HG03175 (cell line): Measurements from ENCODE around the gene AFG3L2.

ENCODE experiments used
- ATAC-seq: cut with Tn5 transposase; IDR thresholded peaks from one replicate; pipeline ENCODE4 v1.9.1; 2021; ENCODE audit warnings: mild to moderate bottlenecking, moderate library complexity; ENCODE audit not compliant: unreplicated experiment

Gene AFG3L2

DNA sequence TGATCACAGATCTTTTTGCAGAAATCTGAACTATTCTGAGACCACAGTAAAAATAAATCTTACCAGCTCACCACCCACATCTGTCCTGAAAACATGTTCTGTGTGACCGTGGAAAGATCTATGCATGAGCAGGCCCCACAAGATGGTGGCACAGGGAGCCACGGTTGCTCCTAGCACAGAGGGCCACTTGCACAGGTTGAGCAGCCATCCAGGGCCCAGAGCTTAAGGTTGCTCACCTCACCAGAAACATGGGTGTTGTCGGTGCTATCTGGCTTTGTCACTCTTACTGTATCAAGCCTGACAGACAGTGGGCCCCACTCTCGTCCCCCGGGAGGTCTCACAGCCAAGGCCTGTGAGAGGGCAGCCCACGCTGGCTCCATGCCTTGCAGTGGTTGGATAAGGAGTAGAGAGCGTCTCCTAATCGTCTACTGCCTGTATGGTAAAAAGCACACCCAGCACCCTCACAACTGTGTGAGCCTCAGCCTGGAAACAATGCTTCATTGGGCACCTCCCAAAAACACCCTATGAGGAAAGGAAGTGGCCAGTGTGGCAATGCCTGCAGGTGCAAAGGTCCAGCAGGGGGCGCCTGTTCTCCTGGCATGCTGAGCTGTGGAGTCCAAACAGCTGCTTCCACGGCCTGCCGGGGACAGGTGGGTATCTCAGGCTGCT lies 49.4 kb downstream of the AFG3L2 start:
- peak; percentile 88 for ATAC-seq

DNA sequence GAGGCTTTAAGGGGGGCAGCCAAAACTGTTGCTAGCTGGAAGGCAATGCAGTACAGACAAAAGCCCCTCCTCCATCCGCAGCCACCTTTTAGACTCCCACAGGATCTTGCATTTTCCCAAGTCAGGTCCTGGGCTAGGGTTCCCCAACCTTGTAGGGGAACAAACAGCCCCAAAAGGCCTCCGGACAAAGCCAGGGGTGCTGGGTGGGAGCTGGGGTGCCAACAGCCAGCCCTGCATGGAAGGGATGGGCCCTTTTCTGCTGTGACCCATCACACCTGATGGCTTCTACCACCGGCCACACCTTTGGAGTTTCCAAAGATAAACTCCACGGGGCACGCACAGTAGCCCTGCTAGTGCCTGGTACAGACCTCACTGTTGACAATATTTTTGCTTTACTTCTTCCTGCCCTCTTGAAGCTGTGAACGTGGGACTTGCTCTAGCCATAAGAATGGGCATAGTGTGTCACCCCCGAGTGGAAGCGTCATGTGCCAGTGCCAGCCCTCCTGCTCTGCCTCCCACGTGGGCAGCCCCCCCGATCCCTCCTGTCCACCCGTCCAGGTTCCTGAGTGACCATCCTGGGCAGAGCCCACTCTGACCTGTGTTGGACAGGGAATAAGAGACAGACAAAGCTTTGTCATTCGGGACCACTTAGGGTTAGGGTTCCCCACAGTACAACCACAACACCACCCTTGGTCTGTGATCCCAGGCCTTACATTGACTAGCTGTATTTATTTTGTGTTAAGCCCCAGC lies 50.1 kb downstream of the AFG3L2 start:
- no peak for ATAC-seq

DNA sequence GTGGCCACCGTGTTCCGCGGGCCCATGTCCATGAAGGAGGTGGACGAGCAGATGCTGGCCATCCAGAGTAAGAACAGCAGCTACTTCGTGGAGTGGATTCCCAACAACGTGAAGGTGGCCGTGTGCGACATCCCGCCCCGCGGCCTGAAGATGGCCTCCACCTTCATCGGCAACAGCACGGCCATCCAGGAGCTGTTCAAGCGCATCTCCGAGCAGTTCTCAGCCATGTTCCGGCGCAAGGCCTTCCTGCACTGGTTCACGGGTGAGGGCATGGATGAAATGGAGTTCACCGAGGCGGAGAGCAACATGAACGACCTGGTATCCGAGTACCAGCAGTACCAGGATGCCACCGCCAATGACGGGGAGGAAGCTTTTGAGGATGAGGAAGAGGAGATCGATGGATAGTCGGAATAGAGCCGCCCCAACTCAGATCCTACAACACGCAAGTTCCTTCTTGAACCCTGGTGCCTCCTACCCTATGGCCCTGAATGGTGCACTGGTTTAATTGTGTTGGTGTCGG lies 51.2 kb downstream of the AFG3L2 start:
- ATAC-seq: no peak

DNA sequence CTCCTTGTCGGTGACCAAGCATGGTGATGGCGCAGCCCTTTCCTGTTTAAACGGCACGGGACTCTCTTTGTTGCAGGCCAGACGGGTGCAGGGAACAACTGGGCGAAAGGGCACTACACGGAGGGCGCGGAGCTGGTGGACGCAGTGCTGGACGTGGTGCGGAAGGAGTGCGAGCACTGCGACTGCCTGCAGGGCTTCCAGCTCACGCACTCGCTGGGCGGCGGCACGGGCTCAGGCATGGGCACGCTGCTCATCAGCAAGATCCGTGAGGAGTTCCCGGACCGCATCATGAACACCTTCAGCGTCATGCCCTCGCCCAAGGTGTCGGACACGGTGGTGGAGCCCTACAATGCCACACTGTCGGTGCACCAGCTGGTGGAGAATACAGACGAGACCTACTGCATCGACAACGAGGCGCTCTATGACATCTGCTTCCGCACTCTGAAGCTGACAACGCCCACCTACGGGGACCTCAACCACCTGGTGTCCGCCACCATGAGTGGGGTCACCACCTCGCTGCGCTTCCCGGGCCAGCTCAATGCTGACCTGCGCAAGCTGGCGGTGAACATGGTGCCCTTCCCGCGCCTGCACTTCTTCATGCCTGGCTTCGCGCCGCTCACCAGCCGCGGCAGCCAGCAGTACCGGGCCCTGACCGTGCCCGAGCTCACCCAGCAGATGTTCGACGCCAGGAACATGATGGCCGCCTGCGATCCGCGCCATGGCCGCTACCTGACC lies 51.9 kb downstream of the AFG3L2 start:
- ATAC-seq: no peak

DNA sequence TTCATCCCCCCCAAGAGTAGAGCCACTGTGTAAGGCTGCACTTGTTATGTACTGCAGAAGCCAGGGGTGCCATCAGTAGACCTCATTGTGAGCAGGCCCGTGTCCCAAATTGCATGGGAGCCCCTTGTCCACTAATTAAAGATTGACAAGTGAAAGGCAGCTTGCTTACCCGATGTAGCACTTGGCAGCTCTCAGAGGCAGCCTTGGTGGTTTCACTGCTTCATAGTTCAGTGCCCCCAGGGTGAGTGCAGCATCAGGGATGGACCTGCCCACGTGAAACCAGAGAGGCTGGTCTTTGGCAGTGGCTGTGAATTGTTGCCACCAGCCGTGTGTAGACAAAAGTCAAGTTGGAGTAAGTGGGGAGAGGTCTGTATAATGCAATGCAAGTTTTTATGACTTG lies 55.7 kb downstream of the AFG3L2 start:
- peak; percentile 86 for ATAC-seq

DNA sequence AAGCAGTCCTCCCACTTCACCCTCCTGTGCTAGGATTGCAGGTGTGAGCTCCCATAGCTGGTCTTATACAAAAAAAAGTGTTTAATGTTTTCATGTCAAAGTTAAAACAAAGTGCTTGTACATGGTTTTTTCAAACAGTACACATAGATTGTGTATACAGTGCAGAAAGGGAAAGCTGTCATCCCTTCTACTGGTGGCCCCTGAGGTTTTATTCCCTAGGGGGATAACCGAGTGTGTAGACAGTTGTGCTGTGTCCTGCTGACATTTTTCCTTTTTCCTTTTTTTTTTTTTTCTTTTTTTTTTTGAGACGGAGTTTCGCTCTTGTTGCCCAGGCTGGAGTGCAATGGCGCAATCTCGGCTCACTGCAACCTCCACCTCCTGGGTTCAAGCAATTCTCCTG lies 58.2 kb downstream of the AFG3L2 start:
- ATAC-seq: no peak

DNA sequence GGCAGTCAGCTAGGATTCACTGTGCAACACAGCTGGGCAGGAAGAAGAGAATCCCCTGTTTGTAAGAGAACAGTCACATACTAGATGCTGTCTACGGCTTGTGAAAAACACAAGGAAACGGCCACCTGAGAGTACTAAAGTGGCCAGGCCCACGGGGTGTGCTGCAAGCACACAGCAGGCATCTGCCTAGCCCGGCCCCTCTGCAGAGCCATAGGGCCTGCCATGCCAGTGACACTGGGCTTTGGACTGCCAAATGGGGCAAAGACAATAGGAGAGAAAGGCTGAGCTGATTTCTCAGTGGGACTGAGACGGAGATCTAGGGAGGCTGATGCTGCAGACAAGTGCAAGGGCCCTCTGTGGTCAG lies 58.7 kb downstream of the AFG3L2 start:
- no peak for ATAC-seq

DNA sequence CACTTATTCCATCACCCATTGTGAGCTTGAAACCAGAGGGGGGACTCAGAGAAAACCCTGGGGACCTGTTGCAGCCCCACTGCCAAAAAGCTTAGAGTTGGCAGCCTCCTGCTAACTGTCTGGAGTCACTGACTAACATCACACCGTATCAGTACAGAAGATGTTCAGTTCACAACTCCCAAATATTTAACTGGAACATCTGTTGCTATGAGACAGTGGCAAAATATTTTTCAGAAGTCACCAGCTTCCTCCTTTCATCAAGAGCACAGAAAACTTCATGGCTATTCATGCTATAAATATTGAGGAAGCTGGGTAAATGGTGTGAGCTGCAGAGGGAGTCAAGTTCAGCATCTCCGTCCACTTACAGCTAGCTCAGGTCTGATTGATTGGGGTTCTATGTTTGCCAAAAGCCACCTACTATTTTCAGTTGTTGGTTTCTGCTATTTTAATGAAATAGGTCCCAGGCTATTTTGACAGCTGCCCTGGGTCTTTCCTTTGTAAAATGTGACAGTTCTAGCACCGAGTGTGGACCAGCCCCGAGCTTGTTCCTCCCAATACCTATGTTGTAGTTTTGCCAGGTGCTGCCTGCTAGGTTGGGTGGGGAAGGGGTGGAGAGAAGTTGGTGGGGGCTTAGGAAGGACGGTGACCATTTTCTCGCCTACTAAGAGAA lies 59.2 kb downstream of the AFG3L2 start:
- ATAC-seq: peak; percentile 41

DNA sequence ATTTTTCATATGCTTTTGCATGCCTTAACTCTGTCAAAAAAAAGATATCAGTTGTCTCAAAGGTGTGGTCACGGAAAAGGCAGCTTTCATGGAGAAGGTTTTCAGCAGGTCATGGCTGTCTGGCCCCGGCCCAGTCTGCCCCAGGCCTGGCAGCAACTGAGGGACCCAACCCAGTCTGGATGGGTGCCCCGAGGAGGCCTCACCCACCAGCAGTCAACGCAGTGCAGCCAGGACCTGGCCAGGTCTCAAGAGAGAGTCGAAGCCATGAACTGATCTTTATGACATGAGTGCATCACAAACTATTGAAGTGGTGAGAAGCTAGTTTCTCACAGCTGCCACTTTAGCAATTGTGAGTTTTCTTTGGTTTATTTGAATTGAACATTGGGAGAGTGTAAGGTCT lies 61.1 kb downstream of the AFG3L2 start:
- ATAC-seq: no peak

DNA sequence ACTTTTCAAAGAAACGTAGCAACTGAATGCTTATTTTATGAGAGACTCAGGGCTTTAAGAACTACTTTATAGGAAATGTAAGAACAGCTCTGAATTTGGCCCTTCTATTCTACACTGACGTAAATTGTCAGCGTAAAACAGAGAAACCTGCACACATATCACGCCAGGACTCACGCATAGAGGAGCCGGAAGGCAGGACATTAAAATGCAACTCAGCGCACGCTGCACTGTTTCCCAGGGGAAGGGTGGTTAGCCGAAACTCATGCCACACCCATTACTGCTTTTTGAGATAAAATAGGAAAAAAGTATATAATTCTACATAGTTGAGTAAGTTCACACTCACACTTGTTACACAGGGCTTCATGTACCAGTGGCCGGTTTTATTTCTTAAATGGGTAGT lies 61.5 kb downstream of the AFG3L2 start:
- ATAC-seq: no peak

DNA sequence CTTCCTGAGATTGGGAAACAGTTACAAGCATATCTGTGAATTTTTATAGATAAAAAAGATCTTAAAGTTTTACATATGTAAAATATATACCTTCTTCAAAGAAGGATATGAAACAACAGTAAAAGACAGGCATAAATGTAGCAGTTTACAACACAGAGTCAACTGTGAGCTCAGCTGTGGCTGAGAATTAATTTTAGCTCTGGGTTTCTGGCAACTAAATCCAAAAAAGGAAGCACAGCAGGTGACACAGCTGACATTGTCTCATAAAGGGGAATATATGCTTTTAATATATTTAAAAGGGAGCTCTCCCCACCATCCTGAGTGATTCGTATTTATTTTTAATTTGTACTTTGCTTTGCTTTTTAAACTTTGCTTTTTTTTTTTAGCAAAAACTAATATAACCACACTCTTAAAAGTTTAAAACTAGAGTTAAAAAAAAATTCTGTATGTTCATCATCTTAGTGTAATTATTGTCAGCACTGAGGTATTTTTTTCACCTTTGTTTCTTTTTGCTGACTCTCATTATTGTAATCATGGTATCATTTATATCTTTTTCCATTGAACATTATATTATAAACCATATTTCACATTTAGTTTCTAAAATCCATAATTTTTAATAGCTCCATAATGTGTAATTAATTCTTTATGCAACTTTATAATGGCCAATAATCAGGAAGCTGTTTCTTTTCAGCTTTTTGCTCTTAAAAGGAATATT lies 62.3 kb downstream of the AFG3L2 start:
- no peak for ATAC-seq

DNA sequence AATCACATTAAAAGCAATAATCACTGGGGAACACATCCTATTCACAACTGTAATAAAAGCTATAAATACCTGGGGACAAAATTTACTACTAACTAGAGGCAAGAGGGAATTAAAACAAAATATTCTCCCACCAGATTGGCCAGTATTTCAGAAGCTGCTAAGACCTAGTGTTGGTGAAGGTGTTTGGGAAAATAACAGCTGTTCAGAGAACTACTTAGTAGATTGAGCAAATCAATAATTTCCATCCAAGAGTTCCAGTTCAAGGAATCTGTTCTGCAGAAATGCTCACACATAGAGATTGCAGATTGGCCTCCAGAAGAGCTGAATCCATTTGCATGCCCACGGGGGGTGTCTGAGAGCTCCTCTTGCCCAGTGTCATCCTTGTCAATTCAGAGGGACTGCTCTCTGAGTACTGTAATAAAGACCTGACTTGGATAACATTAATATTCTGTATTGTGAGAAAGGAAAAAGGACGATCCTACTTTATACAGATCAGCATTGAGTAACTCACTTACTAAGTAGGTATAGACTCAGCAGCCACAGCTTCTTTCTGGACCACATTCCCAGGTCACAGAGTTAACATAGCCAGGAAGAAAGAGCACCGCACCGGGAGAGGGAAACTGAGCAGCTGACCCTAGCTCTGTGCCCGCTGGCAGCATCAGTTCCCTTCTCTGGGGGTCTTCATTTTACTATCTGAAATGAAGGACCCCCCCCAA lies 63.3 kb downstream of the AFG3L2 start:
- ATAC-seq: no peak

DNA sequence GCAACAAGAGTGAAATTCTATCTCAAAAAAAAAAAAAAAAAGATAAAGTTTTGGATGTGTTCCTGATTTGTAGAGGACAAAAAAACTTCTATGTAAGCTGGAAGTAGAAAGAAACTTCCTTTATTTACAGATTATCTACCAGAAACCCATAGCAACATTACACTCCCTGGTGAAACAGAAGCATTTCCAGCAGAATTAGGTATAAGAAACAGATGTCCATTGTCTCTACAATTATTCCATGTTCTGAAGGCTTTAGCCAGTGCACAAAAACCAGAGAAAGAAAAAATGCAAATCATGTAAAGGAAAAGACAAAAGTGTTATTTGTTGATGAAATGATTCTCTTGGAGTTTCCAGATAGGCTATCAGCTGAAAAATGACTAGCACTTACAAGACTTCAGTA lies 64.1 kb downstream of the AFG3L2 start:
- no peak for ATAC-seq

DNA sequence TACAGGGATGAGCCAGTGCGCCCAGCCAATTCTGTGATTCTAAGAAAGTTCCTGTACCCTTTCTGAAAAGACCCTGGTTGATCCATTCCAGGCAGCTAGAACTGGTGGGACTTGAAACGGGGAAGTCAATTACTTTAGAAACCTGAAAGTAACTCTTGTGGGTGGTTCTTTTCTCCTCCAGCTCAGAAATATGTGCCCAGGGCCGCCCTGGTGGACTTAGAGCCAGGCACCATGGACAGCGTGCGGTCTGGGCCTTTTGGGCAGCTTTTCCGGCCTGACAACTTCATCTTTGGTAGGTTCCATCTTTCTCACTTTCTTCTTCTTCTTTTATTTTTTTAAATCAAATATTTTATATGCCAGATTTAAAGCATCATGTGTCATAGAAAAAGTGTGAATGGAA lies 66.3 kb downstream of the AFG3L2 start:
- ATAC-seq: no peak

DNA sequence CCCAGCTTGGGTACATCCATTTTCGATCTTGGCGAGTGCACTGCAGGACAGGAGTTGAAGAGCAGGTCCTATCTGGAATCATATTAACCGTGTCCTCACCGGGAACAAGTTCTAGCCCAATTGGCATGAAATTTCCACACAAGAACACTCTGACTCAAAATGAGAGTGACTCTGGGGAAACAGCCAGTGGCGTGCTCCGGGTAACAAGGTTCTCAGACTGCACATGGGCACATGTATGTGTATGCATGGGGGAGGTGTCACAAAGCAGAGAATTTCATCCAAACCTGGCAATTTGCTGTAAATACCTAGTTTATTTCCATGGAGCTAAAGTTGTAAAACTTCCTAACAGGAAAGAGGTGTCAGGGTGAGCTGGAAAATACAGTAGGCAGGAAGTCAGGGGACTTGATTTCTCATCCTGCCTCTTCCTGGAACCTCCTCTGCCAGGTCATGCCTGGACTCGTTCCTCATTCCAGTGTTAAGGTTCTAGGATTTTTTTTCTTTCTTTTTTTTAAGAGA lies 67.3 kb downstream of the AFG3L2 start:
- ATAC-seq: no peak

DNA sequence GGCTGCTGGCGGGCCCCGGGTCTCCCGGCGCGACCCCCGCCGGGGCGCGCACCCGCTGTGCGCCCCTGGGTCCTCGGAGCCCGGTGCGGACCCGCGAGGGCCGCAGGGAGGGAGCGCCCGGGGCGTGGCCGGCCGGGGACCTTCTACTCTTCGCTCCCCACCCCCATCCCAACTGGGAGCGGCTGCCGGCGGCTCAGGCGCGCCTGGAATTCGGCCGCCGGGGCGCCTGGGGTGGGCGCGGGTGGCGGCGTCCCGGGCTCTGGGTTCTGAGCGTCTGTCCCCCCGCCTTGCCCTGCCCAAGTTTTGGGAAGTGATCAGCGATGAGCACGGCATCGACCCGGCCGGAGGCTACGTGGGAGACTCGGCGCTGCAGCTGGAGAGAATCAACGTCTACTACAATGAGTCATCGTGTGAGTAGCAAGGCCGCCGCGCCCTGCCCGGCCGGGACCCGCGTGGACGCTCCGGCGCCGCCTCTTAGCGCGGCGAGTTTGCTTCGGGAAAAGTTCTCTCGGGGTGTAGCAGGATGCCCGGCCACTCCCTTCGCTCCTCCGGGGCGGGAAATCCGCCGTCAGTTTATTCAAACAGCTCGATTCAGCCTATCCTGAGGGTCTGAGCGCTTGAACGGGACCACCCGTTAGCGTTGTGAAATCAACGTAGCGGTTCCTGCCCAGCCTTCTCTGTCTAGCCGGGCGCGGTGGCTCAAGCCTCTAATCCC lies 68.5 kb downstream of the AFG3L2 start:
- ATAC-seq: peak; percentile 60

DNA sequence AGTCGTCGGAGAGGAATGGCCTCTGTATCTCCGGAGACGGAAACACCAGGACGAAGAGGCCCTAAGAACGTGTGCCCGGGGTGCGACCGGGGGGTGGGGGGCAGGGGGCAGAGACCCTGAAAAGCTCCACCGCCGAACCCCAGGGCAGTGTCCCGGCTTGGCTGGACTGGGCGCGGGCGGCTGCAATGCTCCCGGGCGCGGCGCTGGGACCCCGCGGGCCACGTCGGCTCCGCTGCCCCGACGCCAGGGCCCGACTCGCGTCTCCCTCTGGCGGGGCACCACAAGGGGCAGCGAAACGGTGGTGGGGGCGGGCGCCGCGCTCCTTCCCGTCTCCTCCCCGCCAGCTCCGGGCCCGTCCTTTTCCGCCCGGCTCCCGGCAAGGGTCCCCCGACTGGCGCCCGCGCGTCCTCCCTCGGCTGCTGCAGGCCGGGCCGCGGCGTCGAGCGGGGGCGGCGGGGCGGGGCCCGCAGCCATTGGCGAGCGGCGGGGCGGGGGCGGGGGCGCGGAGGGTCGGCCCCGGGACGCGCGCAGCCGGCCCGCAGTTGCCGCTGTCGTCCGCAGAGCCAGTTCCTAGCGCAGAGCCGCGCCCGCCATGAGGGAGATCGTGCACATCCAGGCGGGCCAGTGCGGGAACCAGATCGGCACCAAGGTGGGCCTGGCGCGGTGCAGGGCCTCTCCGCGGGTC lies 69.2 kb downstream of the AFG3L2 start, which contains the start of gene TUBB6:
Gene TUBB6, plus strand, starts transcription at position 541 of the 685 bp plus-strand sequence. Its CDS starts 52 bp downstream, at position 593.
- ATAC-seq: peak; percentile 61
